Activated naive CD4-positive, alpha-beta T cell treated with anti-CD3 and anti-CD28 coated beads for 36 hours (primary cell): ENCODE measurements around the gene SYNJ1. TPM values are rescaled to one million over a fixed set of nuclear protein-coding genes. Genes with fewer than 3 reads are reported as not detected.
"Not testable (repeated sequence)": the region's sequence is repeated elsewhere in the genome, so short reads cannot be mapped to it uniquely, and the experiment has no call there.

Experiments used
- CTCF ChIA-PET: fragments of 350-600 bp; sonication (Branson Sonifier 250); formaldehyde crosslinking; loops from one replicate; lab custom pipeline; 2021; ENCODE audit warnings: antibody characterized with exemption; lab: Charles Lee
- DNase-seq: peaks from one replicate; pipeline ENCODE4 v3.0.0-alpha.2; 2020
- H3K27ac Mint-ChIP-seq: one replicate; pipeline ENCODE4 v1.8.0; 2021; ENCODE audit warnings: mild to moderate bottlenecking, mixed read lengths
- H3K27me3 Mint-ChIP-seq: one replicate; pipeline ENCODE4 v1.8.0; 2021; ENCODE audit warnings: low read depth, mixed read lengths
- H3K36me3 Mint-ChIP-seq: one replicate; pipeline ENCODE4 v1.8.0; 2021; ENCODE audit warnings: low read depth, mixed read lengths
- H3K4me1 Mint-ChIP-seq: one replicate; pipeline ENCODE4 v1.8.0; 2021; ENCODE audit warnings: low read depth, mixed read lengths
- H3K4me3 Mint-ChIP-seq: one replicate; pipeline ENCODE4 v1.8.0; 2021; ENCODE audit warnings: mild to moderate bottlenecking, moderate library complexity, mixed read lengths
- H3K9me3 Mint-ChIP-seq: one replicate; pipeline ENCODE4 v1.8.0; 2021; ENCODE audit warnings: mixed read lengths
- intact Hi-C: fragments of 100-400 bp; cut with micrococcal nuclease; formaldehyde crosslinking; loops from one replicate; pipeline ENCODE4 v1.15.1; 2023
- total RNA-seq, 2 experiments: library from RNA; stranded (reverse); gene quantifications; one replicate each; pipeline ENCODE4 v1.2.3, GENCODE V29; 2021

Gene SYNJ1
- total RNA-seq, 2 experiments from 2014 or later = 7.4 to 10.9 TPM

DNA sequence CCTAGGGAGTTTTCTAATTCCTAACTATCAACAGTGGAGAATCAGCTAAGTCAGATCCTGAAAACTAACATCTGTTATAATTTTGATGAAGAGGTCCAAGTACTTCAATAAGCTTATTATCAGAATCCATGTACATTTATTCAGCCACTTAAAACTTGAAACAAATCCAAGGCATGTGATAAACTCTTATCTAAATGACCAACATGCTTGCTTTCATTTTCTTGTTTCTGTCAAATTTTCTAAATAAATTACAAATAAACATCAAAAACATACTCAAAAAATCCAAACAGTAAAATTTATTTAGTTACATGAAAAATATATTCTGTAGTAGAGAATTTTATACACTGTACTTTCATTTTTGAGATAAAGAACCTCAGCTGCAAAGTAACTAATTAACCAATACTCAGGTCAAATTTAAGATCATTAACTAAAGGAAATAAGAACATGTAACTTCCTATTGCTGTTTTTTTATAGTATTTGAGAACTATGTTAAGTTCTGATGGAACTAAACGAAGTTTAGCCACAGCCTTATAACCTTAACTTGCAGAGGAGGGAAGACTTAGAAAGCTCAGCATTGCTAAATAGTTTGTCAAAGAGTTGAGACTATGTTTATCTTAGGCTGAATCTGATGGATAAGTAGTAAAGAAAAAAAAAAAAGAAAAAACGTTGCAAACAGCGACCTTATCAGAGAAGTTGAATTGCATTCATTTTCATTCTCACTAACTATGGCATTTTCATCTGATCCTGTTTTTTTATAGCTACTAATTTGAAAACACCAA, 44.9 kb downstream of the SYNJ1 start:
- intact Hi-C loops = no loop called here
- CTCF ChIA-PET = interaction anchor here (0.5 to 1.1 kb wide), 5 partner anchors 11 to 632 kb away, joined by 3 to 5 read pairs (median 4); no protein-coding TSS in a partner anchor
- H3K27me3 Mint-ChIP-seq = no peaks in the 10 kb centered on the region
- H3K27ac Mint-ChIP-seq = no peak overlapping the region
- no peaks in the 10 kb centered on the region for H3K9me3 Mint-ChIP-seq
- no peak for DNase-seq
- no peak overlapping the region for H3K4me3 Mint-ChIP-seq
- H3K4me1 Mint-ChIP-seq = no peaks in the 10 kb centered on the region
- peaks cover 10% of the 10 kb centered on the region for H3K36me3 Mint-ChIP-seq

GRCh38 chr21:32674731-32675130, 53.1 kb downstream of the SYNJ1 start:
- no peaks in the 10 kb centered on the region for H3K9me3 Mint-ChIP-seq
- DNase-seq = no peak
- no peaks in the 10 kb centered on the region for H3K27me3 Mint-ChIP-seq
- CTCF ChIA-PET = no interaction called here
- H3K27ac Mint-ChIP-seq = no peak overlapping the region
- peaks cover 14% of the 10 kb centered on the region for H3K36me3 Mint-ChIP-seq
- H3K4me3 Mint-ChIP-seq = no peak overlapping the region
- intact Hi-C loops = no loop called here
- no peaks in the 10 kb centered on the region for H3K4me1 Mint-ChIP-seq

DNA sequence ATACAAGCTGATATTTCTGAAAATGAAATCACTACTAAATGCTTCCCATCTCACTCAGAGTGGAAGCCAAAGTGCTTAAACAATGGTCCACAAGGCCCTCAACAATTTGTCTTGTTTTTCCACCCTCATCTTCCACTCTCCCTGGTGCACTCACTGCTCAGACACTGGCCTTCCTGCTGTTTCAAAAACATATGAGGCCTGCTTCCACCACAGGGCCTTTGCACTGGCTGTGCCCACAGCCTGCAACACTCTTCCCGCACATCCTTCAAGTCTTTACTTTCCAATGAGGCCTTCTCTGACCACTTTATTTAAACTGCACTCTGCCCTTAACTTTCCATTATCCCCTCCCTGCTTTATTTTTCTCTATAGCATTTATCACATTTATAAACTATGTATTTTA, 53.8 kb downstream of the SYNJ1 start:
- Mint-ChIP-seq H3K27me3 (no peaks in the 10 kb centered on the region), H3K9me3 (no peaks in the 10 kb centered on the region), H3K27ac (no peak overlapping the region), H3K4me1 (no peaks in the 10 kb centered on the region), H3K4me3 (no peak overlapping the region), H3K36me3 (peaks cover 13% of the 10 kb centered on the region)
- intact Hi-C loops = no loop called here
- DNase-seq = no peak
- CTCF ChIA-PET = no interaction called here

GRCh38 chr21:32666258-32666657, 61.6 kb downstream of the SYNJ1 start:
- no peaks in the 10 kb centered on the region for H3K27me3 Mint-ChIP-seq
- no peak overlapping the region for H3K27ac Mint-ChIP-seq
- H3K4me1 Mint-ChIP-seq = no peaks in the 10 kb centered on the region
- peaks cover 51% of the 10 kb centered on the region for H3K36me3 Mint-ChIP-seq
- H3K9me3 Mint-ChIP-seq = peaks cover 3% of the 10 kb centered on the region
- CTCF ChIA-PET = no interaction called here
- no peak overlapping the region for H3K4me3 Mint-ChIP-seq
- intact Hi-C loops = no loop called here
- no peak for DNase-seq

DNA sequence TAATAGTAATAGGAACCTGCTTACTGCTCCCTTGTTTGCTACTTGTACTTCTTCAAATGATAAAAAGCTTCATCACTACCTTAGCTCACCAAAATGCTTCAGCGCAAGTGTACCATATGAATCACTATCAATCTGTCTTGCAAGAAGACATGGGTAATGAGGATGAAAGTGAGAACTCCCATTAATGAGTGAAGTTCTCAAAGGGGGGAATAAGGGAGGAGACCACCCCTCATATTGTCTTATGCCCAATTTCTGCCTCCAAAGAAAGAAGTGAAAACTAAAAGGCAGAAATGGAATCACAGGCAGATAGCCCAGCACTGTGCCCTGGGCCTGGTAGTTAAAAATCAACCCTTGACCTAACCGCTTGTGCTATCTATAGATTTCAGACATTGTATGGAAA, 63.7 kb downstream of the SYNJ1 start:
- H3K36me3 Mint-ChIP-seq = peaks cover 59% of the 10 kb centered on the region
- H3K9me3 Mint-ChIP-seq, intact Hi-C loops, DNase-seq, H3K4me3 Mint-ChIP-seq, CTCF ChIA-PET, H3K27me3 Mint-ChIP-seq, H3K4me1 Mint-ChIP-seq, H3K27ac Mint-ChIP-seq: not testable (repeated sequence)

- intact Hi-C loops, DNase-seq, H3K4me1 Mint-ChIP-seq, H3K4me3 Mint-ChIP-seq, CTCF ChIA-PET, H3K9me3 Mint-ChIP-seq, H3K27ac Mint-ChIP-seq, H3K27me3 Mint-ChIP-seq: not testable (repeated sequence)
- peaks cover 61% of the 10 kb centered on the region for H3K36me3 Mint-ChIP-seq
These were observed 65.8 kb downstream of the SYNJ1 start for GRCh38 chr21:32661981-32662380.

- CTCF ChIA-PET = interaction anchor here (0.9 kb wide), 1 partner anchor 165 kb away, joined by 3 read pairs; no protein-coding TSS in a partner anchor
- DNase-seq, H3K4me3 Mint-ChIP-seq, H3K4me1 Mint-ChIP-seq, H3K9me3 Mint-ChIP-seq, H3K27ac Mint-ChIP-seq, H3K27me3 Mint-ChIP-seq, intact Hi-C loops: not testable (repeated sequence)
- H3K36me3 Mint-ChIP-seq = peaks cover 60% of the 10 kb centered on the region
These were observed 66.6 kb downstream of the SYNJ1 start for GRCh38 chr21:32661026-32661782.

DNA sequence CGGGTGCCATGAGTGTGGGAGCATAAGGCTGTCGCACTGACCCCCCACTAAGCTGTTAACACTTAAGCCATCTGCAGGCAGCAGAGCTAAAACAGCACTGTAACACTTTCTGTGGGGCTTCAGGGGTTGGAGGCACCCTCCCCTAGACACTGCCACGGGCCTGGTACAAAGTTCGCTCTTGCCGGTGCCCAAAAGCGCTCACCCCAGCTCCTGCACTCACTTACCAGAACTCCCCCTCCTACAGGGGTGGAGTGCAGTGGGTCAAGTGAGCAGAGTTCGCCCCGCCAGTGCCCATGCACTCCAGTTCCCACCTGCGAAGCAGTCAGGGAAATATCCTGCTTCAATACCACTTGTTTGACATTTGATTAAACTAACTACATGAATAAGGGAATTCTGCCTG, 69.3 kb downstream of the SYNJ1 start:
- H3K27ac Mint-ChIP-seq = no peak overlapping the region
- peaks cover 33% of the 10 kb centered on the region for H3K36me3 Mint-ChIP-seq
- H3K27me3 Mint-ChIP-seq = no peaks in the 10 kb centered on the region
- no peaks in the 10 kb centered on the region for H3K4me1 Mint-ChIP-seq
- H3K9me3 Mint-ChIP-seq = no peaks in the 10 kb centered on the region
- DNase-seq = no peak
- intact Hi-C loops = loop anchor here (10.0 kb wide), 1 partner anchor 276 kb away; no protein-coding TSS in a partner anchor
- H3K4me3 Mint-ChIP-seq = no peak overlapping the region
- CTCF ChIA-PET = interaction anchor here (1.6 to 4.1 kb wide), 2 partner anchors 14 to 167 kb away, joined by 6 to 18 read pairs; no protein-coding TSS in a partner anchor

- Mint-ChIP-seq H3K27me3 (no peaks in the 10 kb centered on the region), H3K4me1 (peaks cover 3% of the 10 kb centered on the region), H3K9me3 (no peaks in the 10 kb centered on the region), H3K27ac (no peak overlapping the region), H3K4me3 (no peak overlapping the region), H3K36me3 (peaks cover 8% of the 10 kb centered on the region)
- peak; percentile 50 for DNase-seq
- CTCF ChIA-PET = interaction anchor here (0.7 to 1.3 kb wide), 5 partner anchors 16 to 177 kb away, joined by 3 to 7 read pairs (median 4); partner anchors contain the start of gene PAXBP1
- intact Hi-C loops = loop anchor here (1.0 to 10.0 kb wide), 6 partner anchors 75 to 543 kb away; partner anchors contain the start of gene SYNJ1
These were observed 74.4 kb downstream of the SYNJ1 start for GRCh38 chr21:32653326-32653901.

DNA sequence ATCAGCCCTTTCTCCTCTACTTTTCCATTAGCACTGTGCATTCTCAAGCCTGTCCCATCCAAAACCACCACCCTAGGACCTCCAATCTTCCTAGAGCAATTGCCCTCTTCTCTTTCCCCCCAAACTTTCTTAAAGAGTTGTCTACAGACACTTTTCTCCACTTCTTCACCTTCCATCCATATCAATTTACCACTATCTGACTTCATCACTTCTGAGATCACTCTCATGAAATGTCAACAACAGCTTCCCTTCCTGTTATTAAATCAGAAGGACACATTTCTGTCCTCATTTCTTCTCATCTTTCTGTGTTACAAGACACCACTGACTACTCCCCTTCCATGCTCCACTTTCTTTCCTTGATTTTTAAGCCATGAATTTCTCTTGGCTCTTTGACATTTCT, 79.6 kb downstream of the SYNJ1 start:
- Mint-ChIP-seq H3K9me3 (no peaks in the 10 kb centered on the region), H3K4me1 (peaks cover 3% of the 10 kb centered on the region), H3K4me3 (no peak overlapping the region), H3K27ac (no peak overlapping the region), H3K36me3 (peaks cover 3% of the 10 kb centered on the region), H3K27me3 (no peaks in the 10 kb centered on the region)
- CTCF ChIA-PET = no interaction called here
- no peak for DNase-seq
- intact Hi-C loops = no loop called here

DNA sequence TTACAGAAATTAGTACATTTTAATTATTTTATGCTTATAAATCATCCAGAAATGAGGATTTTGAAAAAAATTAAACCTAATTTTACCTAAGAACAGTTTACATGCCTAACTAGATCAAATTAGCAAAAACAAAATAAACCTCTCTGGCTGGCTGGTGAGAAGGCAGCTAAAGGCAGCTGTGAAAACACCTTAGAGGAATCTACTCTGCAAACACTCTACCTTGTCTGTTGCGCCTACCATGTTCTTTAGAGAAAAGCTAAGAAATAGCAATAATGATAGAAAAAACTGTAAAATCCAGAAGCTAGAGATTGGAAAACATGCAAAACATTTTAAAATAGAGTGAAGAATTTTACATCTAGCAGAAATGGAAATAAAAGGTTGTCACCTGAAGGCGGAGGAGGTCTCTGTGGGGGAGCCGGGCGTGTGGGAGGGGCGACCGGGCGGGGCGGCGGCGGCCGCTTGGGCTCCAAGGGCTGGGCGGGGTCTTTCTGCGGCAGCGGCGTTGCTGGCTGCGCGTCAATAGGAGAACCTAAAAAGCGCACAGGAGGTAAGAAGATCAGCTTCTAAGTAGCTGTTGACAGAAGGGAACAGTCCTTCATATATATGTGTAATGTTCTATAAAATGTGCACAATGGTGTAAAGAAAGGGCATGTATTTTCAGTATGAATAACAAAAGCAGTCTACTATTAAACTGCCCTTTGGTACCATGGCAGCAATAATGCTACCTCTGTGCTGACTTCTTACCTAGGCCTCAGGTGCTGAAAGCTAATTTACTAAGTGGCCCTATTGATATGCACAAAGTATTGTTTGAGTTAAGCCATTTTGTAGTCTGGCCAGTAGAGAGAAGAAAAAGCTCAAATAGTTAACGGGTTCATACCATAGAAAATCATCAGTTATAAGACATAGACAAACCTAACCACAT, 82.3 kb downstream of the SYNJ1 start:
- H3K36me3 Mint-ChIP-seq = peaks cover 5% of the 10 kb centered on the region
- DNase-seq = no peak
- intact Hi-C loops = no loop called here
- no peak overlapping the region for H3K4me3 Mint-ChIP-seq
- CTCF ChIA-PET = interaction anchor here (0.6 to 2.2 kb wide), 3 partner anchors 13 to 816 kb away, joined by 3 to 6 read pairs (median 3); no protein-coding TSS in a partner anchor
- no peaks in the 10 kb centered on the region for H3K4me1 Mint-ChIP-seq
- H3K27me3 Mint-ChIP-seq = no peaks in the 10 kb centered on the region
- H3K9me3 Mint-ChIP-seq = no peaks in the 10 kb centered on the region
- no peak overlapping the region for H3K27ac Mint-ChIP-seq
